Uterus (tissue), 4 donors: ENCODE measurements around the gene ZNF716. TPM values are rescaled to one million over a fixed set of nuclear protein-coding genes. Genes with fewer than 3 reads are reported as not detected.

Experiments used
- DNase-seq, 2 donors: peaks; one replicate each; pipeline ENCODE4 v3.0.0-alpha.2; 2019 to 2020
- H3K27ac ChIP-seq, 2 donors: fragments of 200-600 bp; sonication (generic); 1 replicate in 1 of 2; 2 replicates in 1 of 2; pipeline ENCODE4 v1.5.1; 2016 to 2018
- H3K27me3 ChIP-seq, 2 donors: fragments of 200-600 bp; sonication (generic); one replicate each; pipeline ENCODE4 v1.5.1; 2018 to 2019; ENCODE audit warnings: control low read depth in 1 of 2
- H3K36me3 ChIP-seq, 2 donors: fragments of 200-600 bp; sonication (generic); one replicate each; pipeline ENCODE4 v1.5.1; 2019; ENCODE audit warnings: control low read depth in 1 of 2
- H3K4me1 ChIP-seq, 2 donors: fragments of 200-600 bp; sonication (generic); one replicate each; pipeline ENCODE4 v1.5.1; 2018 to 2019; ENCODE audit warnings: control low read depth in 1 of 2
- H3K4me3 ChIP-seq, 2 donors: fragments of 200-600 bp; sonication (generic); 1 replicate in 1 of 2; 2 replicates in 1 of 2; pipeline ENCODE4 v1.5.1; 2018 to 2019; ENCODE audit warnings: mild to moderate bottlenecking in 1 of 2
- H3K9me3 ChIP-seq, 2 donors: fragments of 200-600 bp; sonication (generic); one replicate each; pipeline ENCODE4 v1.5.1; 2019; ENCODE audit warnings: control low read depth in 1 of 2
- CTCF ChIP-seq, 4 experiments: fragments of 200-600 bp in 2 of 4; fragments of 450-650 bp in 2 of 4; sonication (generic) in 2 of 4; IDR thresholded peaks; one replicate each; pipeline ENCODE4 v1.5.1; 2016 to 2019; ENCODE audit warnings: antibody characterized with exemption in 4 of 4, mild to moderate bottlenecking in 2 of 4, moderate library complexity in 1 of 4
- POLR2A ChIP-seq, 2 donors: fragments of 450-650 bp; IDR thresholded peaks; one replicate each; pipeline ENCODE4 v1.6.1; 2016; ENCODE audit warnings: antibody characterized with exemption in 2 of 2, mild to moderate bottlenecking in 1 of 2, moderate library complexity in 1 of 2
- intact Hi-C: fragments of 100-400 bp; cut with DNase I; formaldehyde crosslinking; loops from one replicate; pipeline ENCODE4 v1.15.1; 2023; ENCODE audit warnings: low total_unique reads
- total RNA-seq, 4 donors: library from RNA; depleted of rRNA in 3 of 4; stranded (reverse); fragments of >200 nt in 3 of 4; gene quantifications; one replicate each; pipeline versions ENCODE4 v1.1.0 to v1.2.4, GENCODE V29; 2014 to 2023
- donor health status: DM: yes; HTN: yes; CAD: no.

Gene ZNF716
- total RNA-seq, 4 donors from 2014 or later, result not detected

GRCh38 chr7:57417736-57418135 is 32.2 kb upstream of the ZNF716 start:
- Histone ChIP-seq H3K4me3 (no peak overlapping the region), H3K36me3 (no peaks in the 10 kb centered on the region)
- intact Hi-C loops, result no loop called here

GRCh38 chr7:57423768-57424167 is 26.2 kb upstream of the ZNF716 start:
- Histone ChIP-seq H3K36me3 (no peaks in the 10 kb centered on the region), H3K9me3 (no peaks in the 10 kb centered on the region), H3K4me3 (no peak overlapping the region), H3K27ac (no peak overlapping the region), H3K4me1 (no peaks in the 10 kb centered on the region), H3K27me3 (no peaks in the 10 kb centered on the region)
- intact Hi-C loops, result no loop called here
- no peak for DNase-seq
- no peak for TF ChIP-seq POLR2A (IDR thresholded peaks at IDR 0.05)
- no peak for TF ChIP-seq CTCF (IDR thresholded peaks at IDR 0.05)

More at GRCh38 chr7:57417736-57418135, 32.2 kb upstream of the ZNF716 start:
- TF ChIP-seq POLR2A (IDR thresholded peaks at IDR 0.05), result no peak
- TF ChIP-seq CTCF (IDR thresholded peaks at IDR 0.05), result no peak
- H3K27me3 ChIP-seq, result no peaks in the 10 kb centered on the region
- DNase-seq, result no peak
- no peak overlapping the region for H3K27ac ChIP-seq
- H3K9me3 ChIP-seq, result no peaks in the 10 kb centered on the region
- no peaks in the 10 kb centered on the region for H3K4me1 ChIP-seq

GRCh38 chr7:57424515-57425238 is 25.3 kb upstream of the ZNF716 start:
- no peaks in the 10 kb centered on the region for H3K4me1 ChIP-seq
- no peak for TF ChIP-seq CTCF (IDR thresholded peaks at IDR 0.05)
- intact Hi-C loops, result no loop called here
- H3K27me3 ChIP-seq, result no peaks in the 10 kb centered on the region
- no peaks in the 10 kb centered on the region for H3K36me3 ChIP-seq
- DNase-seq, result no peak
- H3K4me3 ChIP-seq, result no peak overlapping the region
- no peak overlapping the region for H3K27ac ChIP-seq
- no peaks in the 10 kb centered on the region for H3K9me3 ChIP-seq

GRCh38 chr7:57425239-57425944 is 24.6 kb upstream of the ZNF716 start:
- DNase-seq, result no peak
- Histone ChIP-seq H3K4me1 (no peaks in the 10 kb centered on the region), H3K36me3 (no peaks in the 10 kb centered on the region), H3K27ac (no peak overlapping the region), H3K27me3 (no peaks in the 10 kb centered on the region), H3K9me3 (no peaks in the 10 kb centered on the region), H3K4me3 (no peak overlapping the region)
- intact Hi-C loops, result no loop called here
- TF ChIP-seq POLR2A (IDR thresholded peaks at IDR 0.05) (no peak), CTCF (IDR thresholded peaks at IDR 0.05) (no peak)

GRCh38 chr7:57425969-57426628 is 23.9 kb upstream of the ZNF716 start:
- H3K36me3 ChIP-seq, result no peaks in the 10 kb centered on the region
- H3K27me3 ChIP-seq, result no peaks in the 10 kb centered on the region
- intact Hi-C loops, result no loop called here
- no peak for DNase-seq
- TF ChIP-seq CTCF (IDR thresholded peaks at IDR 0.05) (peak in 1 of 4 experiments; percentile 16), POLR2A (IDR thresholded peaks at IDR 0.05) (no peak)
- no peaks in the 10 kb centered on the region for H3K9me3 ChIP-seq
- H3K27ac ChIP-seq, result no peak overlapping the region
- no peaks in the 10 kb centered on the region for H3K4me1 ChIP-seq
- no peak overlapping the region for H3K4me3 ChIP-seq
